T47D (cell line): ENCODE data around the gene L1CAM.

ENCODE experiments used
- DNase-seq, 2 experiments: peaks; one replicate each; pipeline versions ENCODE4 v3.0.0 to v3.0.0-alpha.2; 2011 to 2012; ENCODE audit warnings: low read depth in 1 of 2, low spot score in 1 of 2
- JUND ChIP-seq: IDR thresholded peaks from 2 replicates; pipeline ENCODE4 v1.6.1; 2012; ENCODE audit warnings: low read depth
- in situ Hi-C: cut with HindIII; loops from 2 replicates; pipeline ENCODE4 v1.10.0; 2016; ENCODE audit warnings: low sequenced_read_pairs, low pct_unique_long_range_greater_than_20kb

Gene L1CAM

GRCh38 chrX:153830640-153831428, 55.1 kb downstream of the L1CAM start:
- DNase-seq: no peak
- in situ Hi-C loops: no loop called here
- TF ChIP-seq JUND: no peak

- in situ Hi-C loops: no loop called here
- DNase-seq: no peak
- TF ChIP-seq JUND: no peak
Measured at GRCh38 chrX:153829799-153830639, 56.0 kb downstream of the L1CAM start, which contains the start of gene PDZD4. Gene PDZD4, minus strand, starts transcription at chrX:153830544. Its CDS starts 246 bp downstream, at chrX:153830298.

- no peak for TF ChIP-seq JUND
- no peak for DNase-seq
- in situ Hi-C loops: no loop called here
Measured at GRCh38 chrX:153829549-153829798, 56.5 kb downstream of the L1CAM start.

GRCh38 chrX:153828723-153829548, 57.0 kb downstream of the L1CAM start:
- no peak for TF ChIP-seq JUND
- DNase-seq: no peak

GRCh38 chrX:153828308-153828707, 57.7 kb downstream of the L1CAM start:
- in situ Hi-C loops: no loop called here
- DNase-seq: no peak
- TF ChIP-seq JUND: no peak

More at GRCh38 chrX:153828723-153829548, 57.0 kb downstream of the L1CAM start:
- in situ Hi-C loops: no loop called here

- in situ Hi-C loops: no loop called here
Measured at GRCh38 chrX:153827903-153828302, 58.1 kb downstream of the L1CAM start.

GRCh38 chrX:153827016-153827415, 59.0 kb downstream of the L1CAM start:
- DNase-seq: no peak
- in situ Hi-C loops: no loop called here
- no peak for TF ChIP-seq JUND

More at GRCh38 chrX:153827903-153828302, 58.1 kb downstream of the L1CAM start:
- DNase-seq: no peak
- no peak for TF ChIP-seq JUND

- no peak for TF ChIP-seq JUND
- in situ Hi-C loops: no loop called here
- no peak for DNase-seq
Measured at GRCh38 chrX:153825042-153825441, 60.9 kb downstream of the L1CAM start.

GRCh38 chrX:153824348-153824747, 61.6 kb downstream of the L1CAM start:
- no peak for DNase-seq
- no peak for TF ChIP-seq JUND
- in situ Hi-C loops: no loop called here

GRCh38 chrX:153821066-153821465, 64.9 kb downstream of the L1CAM start:
- no peak for DNase-seq
- TF ChIP-seq JUND: no peak
- in situ Hi-C loops: no loop called here

- in situ Hi-C loops: no loop called here
- no peak for TF ChIP-seq JUND
- DNase-seq: no peak
Measured at GRCh38 chrX:153820601-153821000, 65.4 kb downstream of the L1CAM start.

- TF ChIP-seq JUND: no peak
- no peak for DNase-seq
- in situ Hi-C loops: no loop called here
Measured at GRCh38 chrX:153819384-153820040, 66.5 kb downstream of the L1CAM start.
